Measurements from ENCODE around the gene LRRC4C.
"Not testable (repeated sequence)": the region's sequence is repeated elsewhere in the genome, so short reads cannot be mapped to it uniquely, and the experiment has no call there.

Gene LRRC4C

DNA sequence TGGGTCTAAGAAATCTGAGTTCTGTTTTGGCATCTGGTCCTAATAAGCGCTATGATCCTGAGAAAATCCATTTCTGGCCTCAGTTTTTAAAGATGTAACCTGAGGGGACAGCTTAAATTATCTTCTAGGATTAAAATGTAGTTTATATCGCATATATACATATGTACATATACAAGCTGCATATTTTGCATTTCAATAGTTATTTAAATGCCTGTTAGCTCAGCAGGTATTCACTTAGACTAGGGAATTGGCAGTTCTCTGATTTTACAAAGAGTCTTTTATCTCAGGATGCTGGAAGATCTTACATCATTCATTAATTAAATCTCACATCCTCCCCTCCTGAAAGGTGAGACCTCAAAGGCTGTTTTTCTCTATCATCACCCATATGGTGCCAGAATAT is 1232.8 kb downstream of the LRRC4C start:
- DNase-seq (ENCODE audit: low spot score): no peak

DNA sequence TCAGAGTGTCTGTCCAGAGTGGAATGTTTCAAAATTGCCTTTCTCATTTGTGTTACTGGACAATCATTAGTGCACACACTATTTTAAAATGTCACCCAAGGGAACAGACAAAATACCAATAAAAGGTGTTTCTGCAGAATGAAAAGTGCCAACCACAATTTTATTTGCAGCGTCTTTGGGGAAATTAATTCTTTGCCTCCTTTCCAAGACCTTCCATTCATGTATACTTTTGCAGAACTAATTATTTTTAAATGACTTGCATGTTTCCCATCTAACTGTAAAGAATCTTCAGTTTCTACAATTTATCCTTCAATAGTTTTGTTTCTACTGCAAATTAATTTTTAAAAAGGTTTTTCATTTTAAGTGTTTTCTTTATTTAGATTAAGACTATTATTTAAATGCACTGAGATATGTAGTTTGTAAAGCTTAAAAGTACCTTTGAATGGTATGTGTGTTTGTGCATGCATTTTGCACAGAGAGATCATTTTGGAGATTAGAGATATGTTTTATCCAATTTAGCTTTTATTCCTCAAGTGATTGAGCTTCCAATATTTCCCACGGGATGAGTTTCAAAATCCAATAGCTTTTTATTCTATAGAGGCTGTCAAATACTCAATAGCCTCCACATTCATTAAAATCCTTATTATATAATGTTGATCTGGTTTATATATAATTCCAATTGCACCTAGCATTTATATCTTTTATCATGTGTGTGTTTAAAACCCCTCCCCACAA is 1235.7 kb downstream of the LRRC4C start:
- no peak for DNase-seq (ENCODE audit: low spot score)

DNA sequence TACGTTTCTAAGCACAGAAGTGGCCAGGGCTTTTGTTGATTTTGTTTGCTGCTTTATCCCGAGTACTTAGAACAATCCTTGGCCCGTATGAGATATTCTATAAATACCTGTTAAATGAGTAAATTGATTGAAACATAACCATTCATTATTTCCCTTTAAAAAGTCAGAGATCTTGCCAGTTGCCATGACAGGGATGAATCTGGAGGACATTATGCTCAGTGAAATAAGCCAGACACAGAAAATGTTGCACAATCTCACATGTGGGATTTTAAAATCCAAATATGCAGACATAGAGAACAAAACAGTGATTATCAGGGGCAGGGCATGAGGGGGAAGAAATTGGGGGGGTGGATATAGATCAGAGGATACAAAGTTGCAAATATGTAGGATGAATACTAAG is 1240.1 kb downstream of the LRRC4C start:
- no peak for DNase-seq (ENCODE audit: low spot score)

DNA sequence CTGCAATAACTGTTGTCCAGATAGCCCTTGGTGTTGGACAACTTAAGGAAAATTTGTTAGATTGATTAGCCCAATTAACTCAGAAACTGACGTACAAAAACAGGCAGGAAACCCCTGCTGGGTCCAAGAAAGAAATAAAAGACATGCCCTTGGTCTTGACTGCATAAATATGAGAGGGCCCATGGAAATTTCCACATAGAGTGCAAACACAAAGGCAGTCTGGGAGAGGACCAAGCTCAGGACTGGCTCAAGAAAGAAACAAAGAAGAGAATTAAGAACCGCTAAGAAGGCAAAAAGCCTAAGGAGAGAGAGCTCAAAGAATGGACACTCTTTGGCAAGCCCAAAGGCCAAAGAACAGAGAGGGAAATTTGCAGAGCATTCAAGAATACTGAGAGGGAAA is 1243.9 kb downstream of the LRRC4C start:
- DNase-seq (ENCODE audit: low spot score): no peak

DNA sequence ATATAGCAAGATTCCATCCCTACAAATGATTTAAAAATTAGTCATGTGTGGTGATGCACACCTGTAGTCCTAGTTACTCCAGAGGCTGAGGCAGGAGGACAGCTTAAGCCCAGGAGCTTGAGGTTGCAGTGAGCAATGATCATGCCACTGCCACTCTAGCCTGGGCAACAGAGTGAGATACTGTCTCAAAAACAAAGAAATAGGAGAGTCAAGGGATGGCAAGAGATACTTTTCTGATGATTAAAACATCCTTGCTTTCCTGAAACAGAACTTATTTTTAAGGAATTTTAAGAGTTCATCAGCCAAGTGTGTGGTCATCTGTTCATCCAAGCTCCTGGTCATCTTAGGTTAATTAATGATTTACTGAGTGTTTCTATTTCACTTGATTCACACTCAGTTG is 1252.0 kb downstream of the LRRC4C start:
- no peak for DNase-seq (ENCODE audit: low spot score)

DNA sequence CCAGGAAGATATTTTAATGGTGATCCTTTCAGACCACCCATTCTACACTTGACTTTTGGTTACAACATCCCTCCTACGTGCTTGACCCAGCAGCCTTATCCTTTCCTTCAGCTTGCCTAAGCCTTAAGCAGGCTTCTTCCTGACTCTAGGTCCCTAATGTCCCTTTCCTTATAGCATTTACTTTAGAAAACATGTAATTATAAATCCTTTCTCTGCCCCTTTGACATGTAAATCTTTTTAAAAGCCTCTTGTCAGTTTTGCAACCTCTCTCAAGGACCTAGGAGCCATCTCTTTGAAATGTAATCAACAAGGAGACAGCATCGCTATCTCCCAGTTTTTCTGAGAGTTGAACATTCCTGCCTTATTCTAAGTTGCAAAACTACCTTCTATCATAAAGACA is 1255.2 kb downstream of the LRRC4C start:
- no peak for DNase-seq (ENCODE audit: low spot score)

DNA sequence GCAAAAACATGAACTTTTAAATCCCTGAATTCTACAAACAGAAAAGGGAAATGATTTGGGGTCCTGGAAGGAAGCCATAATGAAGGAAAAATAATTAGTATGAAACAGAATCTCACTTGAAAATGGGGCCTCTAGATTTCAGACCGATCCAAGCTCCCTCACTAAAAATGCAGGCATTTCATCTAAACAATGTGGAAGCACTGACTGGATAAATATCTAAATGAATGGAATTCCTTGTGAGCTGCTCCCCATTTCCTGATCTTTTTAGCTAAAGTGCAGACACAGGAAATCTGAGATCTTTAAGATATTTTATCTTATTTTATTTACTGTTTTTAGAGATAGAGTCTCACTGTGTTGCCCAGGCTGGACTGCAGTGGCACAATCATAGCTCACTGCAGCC is 1255.8 kb downstream of the LRRC4C start:
- no peak for DNase-seq (ENCODE audit: low spot score)

DNA sequence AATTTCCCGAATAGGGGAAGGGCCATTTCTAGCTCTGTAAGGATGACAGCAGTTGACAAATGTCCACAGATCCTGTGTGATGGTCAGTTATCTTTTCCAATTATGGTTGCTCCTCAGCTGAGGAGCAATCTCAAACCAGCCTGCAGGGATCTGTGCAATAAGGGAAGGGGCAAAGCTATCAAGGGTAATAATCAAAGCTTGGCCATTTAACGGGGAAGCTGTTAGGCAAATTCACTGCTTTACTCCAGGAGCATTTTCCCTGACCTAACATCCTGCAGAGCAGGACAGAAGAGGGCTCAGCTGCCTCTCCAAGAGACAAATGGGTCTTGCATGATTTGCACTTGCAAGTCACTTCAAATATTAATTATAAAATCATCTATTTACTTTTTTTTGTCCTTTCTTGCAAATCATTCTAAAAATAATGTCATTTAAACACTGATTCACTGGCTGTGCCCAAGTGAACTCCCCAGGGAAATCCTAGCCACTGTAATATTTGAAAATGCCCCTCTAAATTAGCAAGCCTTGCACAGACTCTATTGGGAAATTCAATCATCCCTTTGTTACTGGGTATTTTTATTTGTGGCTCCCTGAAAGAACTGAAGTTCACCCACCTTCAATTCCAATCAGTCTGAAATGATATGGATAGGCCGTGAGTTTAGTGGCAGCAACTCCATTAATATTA is 1256.7 kb downstream of the LRRC4C start:
- no peak for DNase-seq (ENCODE audit: low spot score)

DNA sequence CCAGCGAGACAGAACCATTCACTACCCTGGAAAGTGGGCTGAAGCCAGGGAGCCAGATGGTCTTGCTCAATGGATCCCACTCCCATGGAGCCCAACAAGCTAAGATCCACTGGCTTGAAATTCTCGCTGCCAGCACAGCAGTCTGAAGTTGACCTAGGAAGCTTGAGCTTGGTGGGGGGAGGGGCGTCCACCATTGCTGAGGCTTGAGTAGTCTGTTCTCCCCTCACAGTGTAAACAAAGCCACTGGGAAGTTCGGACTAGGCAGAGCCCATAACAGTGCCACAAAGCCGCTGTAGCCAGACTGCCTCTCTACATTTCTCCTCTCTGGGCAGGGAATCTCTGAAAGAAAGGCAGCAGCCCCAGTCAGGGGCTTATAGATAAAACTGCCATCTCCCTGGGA is 1266.9 kb downstream of the LRRC4C start:
- DNase-seq (ENCODE audit: low spot score): not testable (repeated sequence)

DNA sequence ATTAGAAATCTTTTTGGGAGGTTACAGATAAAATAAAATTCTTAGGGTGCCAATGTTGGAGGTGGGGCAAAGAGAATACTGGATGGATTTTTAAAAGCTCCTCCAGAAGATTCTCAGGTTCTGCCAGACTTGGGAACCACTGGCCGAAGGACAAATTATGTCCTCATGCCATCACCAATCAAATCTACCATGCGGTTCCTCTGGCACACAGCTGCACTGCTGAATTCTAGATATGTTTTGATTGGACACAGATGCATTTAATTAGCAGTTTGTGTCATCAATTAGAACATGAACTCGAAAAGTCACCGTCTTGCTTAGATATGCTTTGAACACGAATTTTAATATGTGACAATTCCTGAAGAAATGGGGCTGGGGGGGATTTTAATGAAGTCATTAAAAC is 1269.2 kb downstream of the LRRC4C start:
- no peak for DNase-seq (ENCODE audit: low spot score)

DNA sequence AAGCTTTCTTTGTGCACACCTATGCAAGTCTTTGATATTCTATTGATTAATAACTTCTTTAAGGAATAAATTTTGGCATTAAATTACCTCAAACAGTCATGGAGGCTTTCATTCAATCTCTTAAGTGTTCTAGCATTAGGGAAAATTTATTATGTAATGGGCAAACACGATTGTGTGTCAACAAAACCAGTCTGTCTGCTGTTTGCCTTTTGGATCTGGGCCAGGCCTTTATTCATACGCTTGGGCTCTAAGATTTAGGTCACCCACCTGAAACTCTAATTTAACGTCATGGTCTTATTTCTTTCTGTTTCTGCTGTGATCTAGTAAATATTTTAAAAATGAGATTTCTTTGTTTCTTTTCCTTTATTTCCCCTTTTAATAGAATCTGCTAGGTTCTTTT is 1270.6 kb downstream of the LRRC4C start:
- no peak for DNase-seq (ENCODE audit: low spot score)

DNA sequence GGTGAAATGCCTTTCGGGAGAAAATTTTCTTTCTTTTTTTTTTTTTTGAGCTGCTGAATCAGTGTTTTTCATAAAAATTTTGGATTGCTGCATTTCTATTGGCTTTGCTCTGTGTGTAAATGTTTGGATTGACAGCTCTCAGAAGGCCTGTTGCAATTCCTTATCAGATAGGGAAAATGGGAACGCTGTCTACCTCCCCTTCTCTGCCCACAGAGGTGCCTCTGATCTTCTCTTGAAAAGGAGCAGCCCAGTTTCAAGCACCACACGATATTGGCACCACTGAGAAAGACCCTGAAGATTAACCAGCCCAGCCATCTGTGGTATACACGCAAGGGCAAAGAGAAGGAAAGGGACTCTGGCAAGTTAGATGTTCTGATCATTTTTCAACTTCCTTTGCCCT is 1272.2 kb downstream of the LRRC4C start:
- DNase-seq (ENCODE audit: low spot score): no peak

DNA sequence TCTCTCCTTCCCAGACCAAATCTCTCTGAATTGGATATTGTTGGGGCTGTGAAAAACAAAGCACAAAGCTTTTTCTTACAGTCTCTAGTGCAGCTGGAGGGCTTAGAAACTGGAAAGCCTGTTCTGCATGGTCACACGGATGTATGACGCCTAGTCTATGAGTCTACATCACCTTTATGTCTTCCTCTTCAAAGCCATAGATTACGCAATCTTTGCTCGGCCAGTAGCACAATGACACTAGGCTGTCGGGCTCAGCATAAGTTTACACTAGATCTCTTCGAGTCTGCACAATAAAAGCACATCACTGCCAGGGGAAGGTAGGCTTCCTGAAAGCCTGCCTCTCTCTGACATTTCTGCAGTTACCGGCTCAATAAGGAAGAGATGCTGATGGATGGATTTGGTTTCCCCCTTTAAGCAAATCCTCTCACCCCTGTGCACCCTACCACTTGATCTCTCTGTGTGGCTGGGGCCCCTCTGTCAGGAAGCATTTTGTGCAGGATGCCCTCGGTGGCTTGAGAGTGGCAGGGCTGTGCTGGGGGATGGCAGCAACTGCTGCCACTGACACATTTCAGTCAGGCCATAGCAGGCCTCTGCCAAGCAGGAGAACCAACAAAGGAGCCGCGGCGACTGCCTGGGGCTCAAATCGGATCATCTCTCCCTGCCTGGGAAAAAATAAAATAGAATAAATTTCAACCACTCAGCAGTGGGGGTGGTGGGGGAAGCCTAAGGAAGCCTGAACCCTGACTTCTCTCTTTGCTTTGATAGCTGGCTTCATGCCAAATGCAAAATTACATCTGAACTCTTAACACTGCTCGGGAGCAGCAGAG is 1272.8 kb downstream of the LRRC4C start:
- no peak for DNase-seq (ENCODE audit: low spot score)

DNA sequence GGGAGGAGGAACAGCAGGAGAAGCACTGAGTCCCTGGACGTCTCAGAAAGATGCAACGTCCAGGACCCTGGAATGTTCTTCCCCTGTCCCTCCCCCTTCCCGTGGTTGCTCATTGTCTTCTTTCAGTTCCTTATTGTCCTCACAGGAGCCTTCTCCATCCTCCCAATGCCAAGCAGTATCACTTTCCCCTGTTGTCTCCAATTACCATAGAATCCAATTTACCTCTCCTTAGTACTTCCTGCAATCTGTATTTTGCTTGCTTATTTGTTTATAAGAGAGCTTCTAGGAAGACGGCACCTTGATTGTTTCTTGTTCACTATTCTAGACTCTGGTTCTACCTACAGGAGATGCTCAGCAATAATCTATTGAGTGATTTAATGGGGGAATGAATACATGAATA is 1273.7 kb downstream of the LRRC4C start:
- DNase-seq (ENCODE audit: low spot score): no peak

DNA sequence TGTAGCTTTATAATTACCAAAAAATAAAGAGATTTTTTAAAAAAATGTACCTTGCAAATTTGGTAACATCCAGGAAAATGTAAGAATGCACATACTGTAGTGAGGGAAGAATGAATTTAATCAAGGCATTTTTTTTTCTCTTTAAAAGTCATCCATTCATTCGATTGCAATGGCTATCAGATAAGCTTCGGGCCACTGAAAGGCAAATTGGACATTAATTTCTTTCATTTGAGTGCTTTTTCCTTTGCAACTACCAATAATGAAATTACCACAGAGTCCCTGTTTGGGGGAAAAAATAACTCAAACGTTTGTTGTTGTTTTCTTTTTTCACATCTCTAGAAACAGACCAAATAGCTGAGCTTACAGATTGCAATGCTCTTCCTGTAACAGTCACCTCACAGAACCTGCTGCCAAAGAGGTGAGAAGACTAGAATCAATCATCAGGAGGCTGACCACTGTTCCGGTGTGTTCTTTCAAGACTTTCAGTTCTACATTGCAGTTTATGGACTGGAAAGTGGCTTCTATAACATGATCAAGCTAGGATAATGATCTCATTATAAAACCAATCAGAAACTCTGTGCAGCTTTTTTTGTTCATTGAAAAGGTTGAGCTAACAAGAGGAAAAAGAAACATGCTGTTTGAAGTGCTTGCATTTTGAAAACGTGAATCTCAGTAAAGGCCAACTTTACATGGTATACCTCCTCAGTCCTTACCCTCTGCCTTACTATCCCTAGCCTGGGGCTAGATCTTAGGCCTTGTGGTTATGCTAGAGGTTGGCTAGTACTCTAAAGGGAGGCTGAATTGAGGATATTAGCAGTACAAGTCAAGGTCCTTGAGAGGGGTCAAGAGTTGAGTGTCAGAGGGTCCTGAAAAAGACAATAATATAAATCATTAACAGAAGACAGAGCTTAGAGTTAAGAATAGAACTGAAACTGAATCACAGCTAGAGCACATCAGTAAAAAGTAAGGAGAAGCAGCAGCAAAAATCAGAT is 1276.1 kb downstream of the LRRC4C start:
- DNase-seq (ENCODE audit: low spot score): no peak

DNA sequence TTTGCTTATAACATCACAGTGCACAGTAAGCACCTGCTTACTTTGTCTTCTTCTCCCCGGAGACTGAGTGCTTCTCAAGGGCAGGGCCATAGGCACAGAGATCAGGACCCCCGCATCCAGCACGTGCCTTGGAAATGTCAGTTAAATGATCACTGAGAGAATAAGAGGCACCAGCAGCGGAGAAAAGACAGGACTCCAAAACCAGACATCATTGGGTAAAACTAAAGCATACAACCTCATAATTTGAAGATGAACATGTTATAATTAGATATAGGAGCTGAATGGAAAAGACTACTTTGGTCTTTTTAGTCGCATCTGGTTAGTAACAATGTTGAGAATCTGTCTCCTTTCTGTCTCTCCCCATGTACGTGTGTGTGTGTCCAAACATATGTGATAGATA is 1279.9 kb downstream of the LRRC4C start:
- no peak for DNase-seq (ENCODE audit: low spot score)

DNA sequence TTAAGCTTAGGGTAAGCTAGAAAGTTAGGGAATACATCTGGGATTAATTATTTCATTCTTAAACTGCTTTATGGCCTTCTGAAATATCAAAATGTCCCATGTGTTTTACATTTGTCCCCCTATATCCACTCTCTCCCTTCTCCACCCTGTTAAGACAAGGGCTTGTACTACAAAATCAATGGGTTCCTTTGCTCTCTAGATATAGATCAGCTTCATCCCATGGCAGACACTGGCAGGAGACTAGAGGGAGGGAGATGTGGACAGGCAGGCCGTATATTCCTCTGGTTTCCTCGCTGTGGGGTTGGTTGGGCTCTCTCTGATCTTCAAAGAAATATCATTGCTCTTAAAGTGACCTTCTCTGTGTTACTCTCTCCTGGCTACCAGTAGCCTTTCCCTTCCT is 1281.0 kb downstream of the LRRC4C start:
- no peak for DNase-seq (ENCODE audit: low spot score)

DNA sequence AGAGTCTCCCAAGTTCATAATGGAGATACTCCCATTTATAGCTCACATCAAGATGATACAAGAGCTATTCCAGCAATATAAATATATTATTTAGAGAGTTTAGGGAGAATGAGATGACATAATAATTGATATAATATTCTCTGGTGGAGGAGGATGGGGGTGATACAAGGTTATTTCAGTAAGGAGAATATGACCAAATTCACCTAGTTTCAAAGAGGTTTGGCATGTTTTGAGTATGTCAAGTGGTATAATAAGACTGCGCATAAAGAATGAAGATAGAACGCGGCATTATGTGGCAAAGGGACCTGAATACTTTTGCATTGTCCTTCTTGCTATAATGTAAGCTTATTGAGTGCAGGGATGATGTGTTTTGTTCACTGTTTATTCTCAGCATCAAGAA is 1283.5 kb downstream of the LRRC4C start:
- no peak for DNase-seq (ENCODE audit: low spot score)

DNA sequence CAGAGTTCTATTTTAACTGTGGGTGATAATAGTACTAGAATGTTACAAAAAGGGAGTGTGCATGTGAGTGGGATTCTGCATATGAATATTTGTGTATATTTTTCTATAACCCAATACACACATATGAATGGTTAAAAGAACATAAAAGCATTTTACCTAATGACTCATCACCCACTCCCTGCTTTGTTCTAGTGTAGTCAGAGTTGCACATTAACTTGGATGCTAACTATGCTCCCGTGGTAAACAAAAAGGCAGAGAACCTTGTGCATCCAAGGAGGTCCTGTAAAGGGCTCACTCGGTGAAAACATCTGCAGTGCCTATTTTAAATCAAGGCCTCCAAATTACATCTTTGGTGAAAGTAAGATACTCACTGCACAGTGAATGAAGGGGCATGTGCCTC is 1289.4 kb downstream of the LRRC4C start:
- DNase-seq (ENCODE audit: low spot score): no peak

DNA sequence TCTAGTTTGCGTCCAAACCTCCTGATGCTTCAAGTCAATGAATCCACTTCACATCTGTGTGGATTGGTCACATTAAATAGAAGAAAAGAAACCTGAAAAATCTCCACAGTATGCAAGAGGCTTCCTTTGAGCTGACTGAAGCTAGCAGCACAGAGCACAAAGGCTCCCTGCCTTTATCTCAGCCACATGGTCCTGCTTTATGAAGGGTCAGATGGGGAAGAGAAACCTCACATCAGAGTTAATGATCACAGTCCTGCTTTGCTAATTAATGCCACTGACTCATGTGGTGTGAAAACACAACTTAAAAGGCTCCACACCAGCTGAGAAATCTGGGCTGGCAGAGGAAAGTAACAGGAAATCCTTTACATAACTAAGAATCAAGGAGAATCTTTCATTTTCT is 1291.0 kb downstream of the LRRC4C start:
- no peak for DNase-seq (ENCODE audit: low spot score)

DNA sequence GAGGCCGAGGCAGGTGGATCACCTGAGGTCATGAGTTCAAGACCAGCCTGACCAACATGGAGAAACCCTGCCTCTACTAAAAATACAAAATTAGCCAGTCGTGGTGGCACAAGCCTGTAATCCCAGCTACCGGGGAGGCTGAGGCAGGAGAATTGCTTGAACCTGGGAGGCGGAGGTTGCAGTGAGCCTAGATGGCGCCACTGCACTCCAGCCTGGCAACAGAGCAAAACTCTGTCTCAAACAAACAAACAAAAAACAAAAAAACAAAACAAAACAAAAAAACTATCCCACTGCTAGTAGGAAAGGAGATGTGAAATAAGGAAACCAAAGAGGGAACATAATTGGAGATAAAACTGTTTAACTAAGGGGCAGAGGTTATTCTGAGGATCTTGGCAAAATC is 1291.6 kb downstream of the LRRC4C start:
- DNase-seq (ENCODE audit: low spot score): not testable (repeated sequence)

DNA sequence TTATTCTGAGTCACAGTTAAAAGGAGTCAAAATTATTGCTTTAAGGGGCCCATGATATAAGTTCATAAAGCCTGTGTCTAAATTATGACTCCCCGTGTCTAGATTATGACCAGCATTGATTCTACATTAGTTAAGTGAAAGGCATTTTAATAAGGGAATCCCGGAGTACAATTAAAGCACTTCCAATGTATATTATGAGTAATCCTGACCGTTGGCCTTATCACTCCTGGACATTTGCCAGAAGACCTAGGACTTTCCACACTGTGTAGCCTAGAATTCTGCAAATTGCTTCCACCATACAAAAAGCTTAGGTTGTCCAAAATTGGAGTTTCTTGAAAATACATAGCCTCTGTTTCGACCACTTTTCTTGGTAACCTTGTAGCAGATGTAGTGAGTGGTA is 1292.6 kb downstream of the LRRC4C start:
- DNase-seq (ENCODE audit: low spot score): no peak

Measured in RKO (cell line).